UCSD-AML1 (cell line): Measurements from ENCODE around the gene ATP7B.

Source experiments
- DNase-seq: peaks from one replicate; lab custom pipeline; 2025; ENCODE audit not compliant: unreplicated experiment; lab: John Stamatoyannopoulos, UW

Gene ATP7B

DNA sequence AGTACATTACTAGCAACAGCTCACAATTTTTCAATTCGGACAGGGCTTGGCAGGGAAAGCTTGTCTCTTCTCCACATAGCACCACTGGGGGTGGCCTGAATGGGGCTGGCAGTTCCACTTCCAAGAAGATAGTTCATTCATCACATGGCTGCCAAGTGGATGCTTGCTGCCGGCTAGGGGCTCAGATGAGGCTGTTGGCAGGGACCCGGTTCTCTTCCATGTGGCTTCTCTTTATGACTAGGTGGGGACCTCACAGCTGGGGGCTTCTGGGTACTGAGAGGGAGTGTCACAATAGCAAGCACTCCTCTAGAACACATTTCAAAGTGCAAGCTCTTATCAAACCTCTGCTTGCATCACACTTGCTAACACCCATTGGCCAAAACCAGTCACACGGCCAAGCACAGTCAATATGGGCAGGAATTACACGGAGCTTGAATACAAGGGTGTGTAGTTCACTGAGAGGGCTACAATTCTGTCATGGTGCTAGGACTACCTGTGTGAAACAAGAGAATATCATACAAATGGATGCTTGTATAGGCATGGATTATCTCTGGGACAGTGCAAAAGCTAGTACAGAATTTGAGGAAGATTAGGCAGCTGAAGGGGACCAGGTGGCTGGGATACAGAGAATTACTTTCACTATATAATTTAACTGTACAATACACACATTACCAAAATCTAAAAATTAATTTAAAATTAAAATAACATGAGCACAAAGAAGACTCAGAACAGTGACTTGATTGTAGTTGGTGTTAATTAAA lies 32.3 kb downstream of the ATP7B start:
- no peak for DNase-seq

- DNase-seq = no peak
These were observed 33.6 kb downstream of the ATP7B start for GRCh38 chr13:51977625-51978024.

DNA sequence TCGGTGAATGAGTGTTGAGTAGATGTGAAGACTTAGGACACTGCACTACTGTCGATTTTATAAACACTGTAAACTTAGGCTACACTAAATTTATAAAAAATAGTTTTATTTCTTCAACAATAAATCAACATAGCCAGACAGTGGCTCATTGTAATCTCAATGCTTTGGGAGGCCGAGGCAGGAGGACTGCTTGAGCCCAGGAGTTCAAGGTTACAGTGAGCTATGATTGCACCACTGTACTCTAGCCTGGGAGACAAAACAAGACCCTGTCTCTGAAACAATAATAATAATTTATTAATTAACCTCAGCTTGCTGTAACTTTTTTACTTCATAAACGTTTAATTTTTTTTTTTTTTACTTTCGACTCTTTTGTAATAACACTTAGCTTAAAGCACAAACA lies 34.4 kb downstream of the ATP7B start:
- no peak for DNase-seq

DNA sequence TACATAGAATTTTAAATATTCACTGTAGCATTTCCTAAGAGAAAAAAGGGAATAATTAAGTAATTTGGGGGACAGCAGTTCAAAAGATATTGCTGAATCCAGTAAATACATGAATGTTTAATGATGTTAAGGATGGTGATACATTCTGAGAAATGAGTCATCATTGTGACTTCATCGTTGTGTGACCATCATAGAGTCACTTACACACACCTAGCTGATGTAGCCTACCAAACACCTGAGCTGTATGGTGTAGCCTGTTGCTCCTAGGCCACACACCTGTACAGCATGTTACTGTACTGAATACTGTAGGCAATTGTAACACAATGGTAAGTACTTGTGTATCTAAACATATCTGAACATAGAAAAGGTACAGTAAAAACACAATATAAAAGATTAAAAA lies 34.8 kb downstream of the ATP7B start:
- DNase-seq = no peak

DNA sequence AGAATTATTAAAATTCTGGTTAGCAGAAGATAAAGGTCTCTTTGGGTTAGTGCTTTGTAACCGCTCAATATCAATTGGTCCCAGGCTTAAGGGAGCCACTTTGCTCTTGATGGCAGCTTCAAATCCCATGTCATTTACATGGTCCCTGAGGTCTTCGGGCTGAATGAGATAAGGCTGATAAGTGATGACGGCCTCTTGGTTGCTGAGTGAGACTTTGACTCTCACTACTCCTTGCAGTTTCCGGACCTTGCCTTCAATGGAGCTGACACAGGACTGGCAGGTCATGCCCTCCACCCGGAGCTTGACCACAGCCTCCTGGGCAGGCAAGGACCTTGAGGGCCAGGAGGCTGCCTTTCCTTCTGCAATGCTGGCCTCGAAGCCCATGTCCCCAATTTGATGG lies 36.8 kb downstream of the ATP7B start:
- no peak for DNase-seq

DNA sequence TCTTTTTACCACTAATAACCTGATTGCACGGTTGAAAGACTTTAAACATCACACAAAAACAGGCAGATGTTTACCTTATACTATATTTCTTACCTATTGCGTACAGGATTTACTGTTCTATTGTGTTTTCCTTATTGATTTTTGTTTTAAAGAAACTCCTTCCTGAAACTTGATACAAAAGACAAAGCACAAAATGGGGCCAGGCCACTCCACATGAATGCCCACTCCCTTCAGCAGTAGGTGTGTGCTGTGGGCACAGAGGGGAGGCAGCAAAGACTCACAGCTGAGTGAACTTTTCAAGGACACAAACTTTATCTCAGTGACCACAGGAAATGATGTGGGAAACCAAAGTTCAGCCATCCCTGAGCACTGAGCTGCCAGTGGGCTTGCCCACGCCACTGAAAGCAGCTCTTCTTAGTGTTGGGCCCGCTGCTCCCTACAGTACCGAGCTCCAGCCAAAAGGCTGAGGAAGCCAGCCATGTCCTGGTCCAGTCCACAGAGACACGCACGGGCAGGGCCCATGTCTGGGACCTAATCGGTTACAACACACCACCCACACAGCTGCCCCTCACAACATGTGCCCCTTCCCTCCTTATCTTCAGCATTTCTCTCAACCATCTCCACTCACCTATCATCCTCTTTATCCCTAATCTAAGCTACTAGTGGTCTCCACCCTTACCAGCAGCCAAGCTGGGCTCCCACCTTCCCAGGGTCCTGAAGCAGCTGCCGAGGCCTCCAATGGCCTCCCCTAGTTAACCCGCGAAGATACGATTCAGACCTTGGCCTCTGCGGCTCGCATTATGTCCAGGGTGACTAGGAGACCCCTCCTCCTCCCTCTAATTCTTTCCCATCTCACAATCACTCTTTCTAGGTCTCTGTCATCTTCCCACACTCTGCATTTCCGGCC lies 39.5 kb downstream of the ATP7B start:
- DNase-seq = no peak

DNA sequence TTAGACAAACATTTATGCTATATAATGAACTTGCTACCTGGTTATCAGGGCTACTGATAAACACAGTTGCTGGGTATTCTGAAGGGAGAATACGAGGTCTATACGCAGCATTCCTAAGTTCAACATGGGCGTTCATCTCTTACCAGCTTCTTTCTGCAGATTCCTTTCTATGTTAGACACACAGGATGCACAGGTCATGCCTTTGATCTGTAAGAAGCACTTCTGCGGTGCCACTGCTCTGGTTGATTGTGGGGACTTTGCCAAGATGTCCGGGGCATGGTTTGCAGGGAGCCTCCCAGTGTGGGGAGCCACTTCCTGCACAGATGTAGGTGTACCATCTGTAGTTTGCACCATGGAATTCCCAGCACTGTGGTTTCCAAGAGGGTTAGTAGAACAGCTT lies 40.9 kb downstream of the ATP7B start:
- no peak for DNase-seq

- no peak for DNase-seq
These were observed 43.5 kb downstream of the ATP7B start for GRCh38 chr13:51967482-51968446.

DNA sequence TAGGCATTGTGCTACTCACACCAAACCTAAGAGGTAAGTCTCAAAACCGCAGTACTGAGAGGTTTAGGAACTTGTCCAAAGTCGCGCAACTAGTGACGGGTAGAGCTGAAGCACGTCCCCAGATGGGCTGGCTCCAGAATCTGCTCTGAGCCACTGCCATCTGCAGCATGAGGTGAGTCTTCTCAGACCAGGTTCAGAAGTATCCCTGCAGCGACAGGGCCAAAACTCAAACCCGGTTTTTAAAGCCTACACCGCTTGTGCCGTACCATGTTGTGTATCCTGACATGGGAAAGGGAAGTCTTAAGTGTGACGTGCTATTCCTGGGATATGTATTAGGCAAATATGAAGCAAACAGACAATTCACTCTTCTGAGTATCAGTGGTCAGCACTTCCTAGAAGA lies 45.1 kb downstream of the ATP7B start:
- DNase-seq = no peak

DNA sequence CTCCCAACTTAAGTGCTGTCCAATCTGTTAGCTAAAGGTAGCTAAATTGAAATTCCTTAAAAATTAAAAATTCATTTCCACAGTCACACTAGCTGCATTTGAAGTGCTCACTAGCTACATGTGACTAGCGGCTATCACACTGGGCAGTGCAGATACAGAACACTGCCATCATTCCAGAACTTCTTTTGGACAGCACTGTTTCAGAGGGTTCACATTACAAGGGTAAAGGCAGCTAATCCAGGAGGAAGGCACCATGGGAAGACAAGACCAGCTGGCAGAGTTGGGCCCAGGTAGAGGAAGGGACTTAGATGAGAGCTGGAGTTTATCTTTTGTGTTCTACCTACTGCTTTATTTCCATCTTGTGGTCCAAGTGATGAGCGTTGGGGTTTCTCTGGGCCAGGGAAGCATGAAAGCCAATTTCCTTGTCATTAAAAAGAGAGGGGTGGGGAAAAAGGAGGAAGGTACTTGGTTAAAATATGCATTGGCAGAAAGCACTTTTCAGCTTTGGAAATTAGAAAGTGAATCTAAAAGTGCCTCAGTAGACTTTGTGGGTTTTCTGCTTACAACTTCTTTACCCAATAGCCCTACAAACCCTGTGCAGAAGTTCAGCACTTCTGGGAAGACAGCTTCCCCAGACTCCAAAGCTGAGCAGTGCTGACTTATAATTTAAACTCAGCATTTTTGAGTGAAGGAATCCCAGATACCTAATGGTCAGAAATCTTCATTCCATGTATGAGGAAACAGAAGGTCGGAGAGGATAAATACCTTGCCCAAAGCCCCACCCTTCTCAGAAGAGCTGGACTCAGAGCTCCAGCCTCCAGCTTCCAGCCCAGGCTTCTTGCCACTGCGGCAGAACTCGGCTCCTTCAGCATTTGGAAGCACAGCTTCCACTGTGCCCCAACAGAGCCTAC lies 49.5 kb downstream of the ATP7B start:
- DNase-seq = no peak

DNA sequence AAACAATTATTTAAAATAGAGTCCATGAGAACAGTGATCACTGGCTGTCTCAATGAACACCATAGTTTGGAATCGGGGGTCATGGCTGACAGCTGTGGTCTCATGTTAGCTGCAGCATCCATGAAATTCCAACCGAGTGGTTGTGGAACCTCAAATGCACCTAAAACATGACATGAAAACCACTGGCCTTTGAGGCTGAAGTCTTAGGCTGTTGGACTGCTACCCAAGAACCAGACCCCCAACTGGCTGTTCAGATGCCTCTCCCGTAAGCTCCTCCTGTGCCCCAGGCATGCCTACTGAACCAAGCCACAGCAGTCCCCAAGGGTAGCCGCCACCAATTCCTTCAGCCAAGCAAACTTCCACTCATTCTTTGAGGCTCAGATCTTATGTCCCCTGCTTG lies 50.5 kb downstream of the ATP7B start:
- DNase-seq = no peak

- DNase-seq = no peak
These were observed 51.5 kb downstream of the ATP7B start for GRCh38 chr13:51959773-51960172.

GRCh38 chr13:51958217-51958547 lies 53.1 kb downstream of the ATP7B start:
- no peak for DNase-seq

GRCh38 chr13:51957377-51958216 lies 53.7 kb downstream of the ATP7B start:
- DNase-seq = no peak

DNA sequence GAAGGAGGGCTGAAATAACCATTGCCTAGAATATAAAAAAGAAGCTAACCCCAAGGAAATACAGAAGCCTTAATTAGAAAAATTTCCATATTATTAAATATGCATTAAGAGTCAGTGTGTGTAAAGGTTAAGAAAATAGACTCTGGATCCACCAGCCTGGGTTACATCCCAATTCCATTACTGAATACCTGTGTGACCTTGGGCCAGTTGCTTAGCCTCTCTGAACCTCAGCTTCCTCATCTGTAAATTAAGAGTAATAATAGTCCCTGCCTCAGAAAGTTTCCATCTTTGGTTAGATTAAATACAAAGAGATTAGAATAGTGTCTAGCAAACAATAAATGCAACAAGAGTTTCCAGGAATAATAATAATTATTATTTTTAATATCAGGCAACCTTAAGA lies 54.5 kb downstream of the ATP7B start:
- no peak for DNase-seq

DNA sequence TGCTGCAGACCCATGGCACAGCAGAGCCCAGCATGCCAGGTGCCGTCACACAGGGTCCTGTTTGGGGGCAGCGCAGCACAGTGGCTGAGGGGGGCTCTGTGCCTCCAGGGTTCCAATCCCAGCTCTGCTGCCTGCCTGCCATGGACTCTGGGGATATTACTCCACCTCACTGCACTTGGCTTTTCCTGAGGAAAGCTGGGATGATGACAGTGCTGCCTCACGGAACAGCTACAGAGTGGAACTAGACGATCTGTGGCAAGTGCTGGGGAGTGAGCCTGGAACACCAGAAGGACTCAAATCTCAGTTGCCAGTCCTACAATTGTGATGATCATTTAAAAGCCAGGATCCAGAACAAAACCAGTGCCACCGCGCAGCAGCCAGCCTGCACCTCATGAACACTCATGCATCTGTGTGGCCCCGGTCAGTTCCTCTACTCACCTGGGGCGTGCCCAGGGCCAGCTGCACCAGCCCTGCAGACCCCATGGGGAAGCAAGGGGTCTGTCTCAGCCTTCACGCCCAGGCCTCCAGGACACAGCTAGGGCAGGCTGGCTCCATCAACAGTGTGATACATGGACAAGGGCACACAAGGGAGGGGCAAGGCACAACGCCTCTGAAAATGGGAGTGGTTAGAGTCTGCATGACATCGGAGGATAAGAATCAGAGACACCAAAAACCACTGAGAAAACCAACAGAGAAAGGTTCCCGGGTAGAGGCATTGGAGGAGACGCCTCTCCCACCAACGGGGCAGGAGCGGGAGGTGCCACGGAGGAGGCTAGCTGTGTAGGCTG lies 55.2 kb downstream of the ATP7B start:
- DNase-seq = no peak

GRCh38 chr13:51955281-51955771 lies 55.9 kb downstream of the ATP7B start:
- DNase-seq = no peak
